GM18499 (cell line): ENCODE data around the gene OR10A6.

ENCODE experiments used
- ATAC-seq: cut with Tn5 transposase; IDR thresholded peaks from one replicate; pipeline ENCODE4 v1.9.1; 2021; ENCODE audit warnings: moderate number of reproducible peaks; ENCODE audit not compliant: insufficient read depth, unreplicated experiment

Gene OR10A6, protein sequence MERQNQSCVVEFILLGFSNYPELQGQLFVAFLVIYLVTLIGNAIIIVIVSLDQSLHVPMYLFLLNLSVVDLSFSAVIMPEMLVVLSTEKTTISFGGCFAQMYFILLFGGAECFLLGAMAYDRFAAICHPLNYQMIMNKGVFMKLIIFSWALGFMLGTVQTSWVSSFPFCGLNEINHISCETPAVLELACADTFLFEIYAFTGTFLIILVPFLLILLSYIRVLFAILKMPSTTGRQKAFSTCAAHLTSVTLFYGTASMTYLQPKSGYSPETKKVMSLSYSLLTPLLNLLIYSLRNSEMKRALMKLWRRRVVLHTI

DNA sequence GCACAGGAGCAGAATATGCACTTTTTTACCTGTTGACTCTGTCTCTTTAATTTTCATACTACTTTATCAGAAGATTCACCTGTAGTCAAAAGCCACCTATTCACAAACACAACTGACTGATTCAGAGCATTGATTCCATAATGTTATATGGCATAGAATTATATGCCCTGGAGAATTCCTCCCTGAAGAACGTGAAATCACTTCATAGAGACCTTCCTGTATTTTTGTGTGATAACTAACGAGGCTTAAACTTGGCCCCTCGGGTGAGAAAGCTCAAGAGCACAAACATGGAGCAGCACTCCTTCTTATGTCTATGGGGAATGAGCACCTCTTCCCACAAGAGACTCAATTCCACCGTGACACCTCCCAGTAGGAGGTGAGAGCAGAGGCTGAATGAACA, at the start of gene OR10A6:
Gene OR10A6 (minus strand): TSS at position 101 of the 400 bp plus-strand sequence. CDS start 2,606 bp downstream, outside the sequence.
- ATAC-seq: no peak

DNA sequence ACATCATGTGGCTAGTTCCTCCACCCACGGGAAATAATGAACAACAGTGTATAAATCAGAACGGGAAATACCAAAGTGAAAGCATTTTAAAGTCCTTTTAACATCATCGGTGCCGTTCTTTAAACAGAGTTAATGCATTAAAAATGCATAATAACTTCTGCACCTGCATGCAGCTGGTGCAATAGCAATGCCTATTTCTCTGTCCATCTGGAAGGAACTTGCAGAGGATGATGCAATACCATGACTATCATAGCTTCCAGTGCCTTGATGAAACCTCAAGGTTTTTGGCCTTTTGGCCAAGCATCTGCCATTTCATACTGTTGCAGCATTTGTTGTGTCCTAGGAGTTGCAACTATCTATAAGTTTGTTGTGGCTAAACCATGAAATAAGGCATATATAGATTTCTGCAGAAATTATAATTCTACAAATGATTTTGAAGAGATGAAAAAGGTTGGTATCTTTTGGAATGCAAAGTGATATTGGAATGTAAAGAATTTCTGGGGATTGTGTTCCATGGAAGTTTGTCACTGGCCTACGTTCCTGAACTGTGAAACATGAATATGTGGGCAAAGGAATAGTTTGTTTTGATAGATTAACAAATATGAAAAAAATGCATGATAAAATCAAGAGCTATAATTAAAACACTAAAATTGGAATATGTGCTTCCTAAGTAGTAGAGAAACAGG, 46.3 kb upstream of the OR10A6 start:
- ATAC-seq: no peak

DNA sequence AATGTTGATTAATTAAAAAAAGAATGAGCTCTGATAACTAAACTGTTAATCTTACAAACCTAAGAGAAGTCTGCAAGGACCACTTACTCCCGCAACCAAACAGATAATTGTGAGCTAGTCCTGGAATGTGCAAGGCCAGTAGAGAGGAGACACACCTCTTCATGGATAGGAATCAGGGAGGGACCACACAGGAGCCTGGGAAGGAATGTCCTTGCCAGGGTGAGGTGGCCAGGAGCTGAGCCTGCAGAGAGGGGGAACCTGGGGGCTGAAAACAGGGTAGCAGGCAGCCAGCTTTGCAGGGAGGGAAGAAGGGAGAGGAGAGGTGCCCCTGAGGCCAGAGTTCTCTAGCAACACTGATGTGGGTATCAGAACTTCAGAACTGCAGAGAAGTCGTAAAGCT, 43.6 kb upstream of the OR10A6 start:
- ATAC-seq: no peak

DNA sequence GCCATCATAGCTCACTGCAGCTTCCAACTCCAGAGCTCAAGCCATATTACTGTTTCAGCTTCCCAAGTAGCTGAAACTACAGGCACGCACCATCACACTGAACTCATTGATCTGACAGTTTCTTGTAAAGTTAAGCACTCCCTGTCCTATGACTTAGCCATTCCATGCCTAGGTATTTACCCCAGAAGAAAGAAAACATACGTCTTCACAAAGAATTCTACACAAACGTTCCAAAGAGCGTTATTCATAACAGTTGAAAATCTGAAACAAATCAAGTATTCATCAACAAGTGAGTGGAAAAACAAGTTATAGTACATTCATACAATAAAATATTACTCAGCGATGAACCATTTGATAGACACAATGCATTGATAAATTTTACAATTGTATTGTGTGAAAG, 41.9 kb upstream of the OR10A6 start:
- no peak for ATAC-seq

DNA sequence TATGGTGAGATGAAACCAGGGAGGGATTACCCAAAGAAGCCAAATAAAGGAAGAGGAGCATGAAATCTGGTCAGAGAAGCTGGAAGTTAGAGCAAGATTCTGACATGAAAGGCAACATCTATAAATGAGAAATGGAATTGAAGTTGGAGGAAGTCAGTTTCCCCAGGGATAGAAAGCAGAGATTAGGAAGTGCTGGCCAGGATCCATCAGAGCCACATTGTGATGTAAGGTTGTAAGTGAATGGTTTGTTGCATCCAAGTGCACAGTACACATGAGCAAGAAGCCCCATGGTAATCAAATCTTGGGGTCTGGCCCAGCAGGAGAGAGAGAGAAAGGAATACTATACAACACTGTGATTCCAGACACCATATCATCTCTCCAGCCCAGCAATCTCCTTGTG, 40.8 kb upstream of the OR10A6 start:
- ATAC-seq: no peak

DNA sequence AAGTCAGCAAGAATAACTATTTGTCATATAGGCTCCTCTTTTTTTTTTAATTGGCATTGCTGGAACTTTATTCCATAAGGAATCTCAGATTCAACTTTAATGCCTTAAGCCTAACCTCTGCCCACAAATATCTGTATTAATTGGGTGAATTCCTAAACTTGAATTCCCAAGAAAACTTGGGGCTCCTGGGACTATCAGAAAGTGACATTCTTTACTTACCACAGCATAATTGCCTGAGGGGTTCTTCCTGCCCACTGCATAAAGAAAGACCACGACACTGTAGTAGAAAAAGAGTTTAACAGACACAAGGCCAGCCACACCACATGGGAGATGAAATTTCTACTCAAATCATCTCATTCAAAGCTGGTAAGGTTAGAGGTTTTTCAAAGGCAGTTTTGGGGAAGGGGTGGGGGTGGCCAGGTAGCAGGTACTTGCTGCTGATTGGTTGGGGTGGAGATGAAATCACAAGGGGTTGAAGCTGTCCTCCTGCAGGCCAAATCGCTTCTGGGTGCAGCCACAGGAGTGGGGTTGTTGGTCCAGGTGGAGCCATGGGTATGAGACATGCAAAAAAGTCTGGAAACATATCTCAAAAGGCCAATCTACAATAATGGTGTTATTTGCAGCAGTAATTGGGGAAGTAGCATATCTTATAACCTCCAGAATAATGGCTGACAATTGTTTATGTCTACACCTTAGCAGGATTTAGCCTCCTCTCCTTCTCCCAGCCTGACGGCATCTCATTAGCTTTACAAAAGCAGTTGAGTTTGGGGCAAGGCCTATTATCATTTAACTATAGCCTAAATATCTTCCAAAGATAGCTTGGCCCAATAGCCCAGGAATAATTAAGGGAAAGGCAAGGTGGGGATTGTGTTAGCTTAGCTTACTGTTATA, 38.9 kb upstream of the OR10A6 start:
- no peak for ATAC-seq

DNA sequence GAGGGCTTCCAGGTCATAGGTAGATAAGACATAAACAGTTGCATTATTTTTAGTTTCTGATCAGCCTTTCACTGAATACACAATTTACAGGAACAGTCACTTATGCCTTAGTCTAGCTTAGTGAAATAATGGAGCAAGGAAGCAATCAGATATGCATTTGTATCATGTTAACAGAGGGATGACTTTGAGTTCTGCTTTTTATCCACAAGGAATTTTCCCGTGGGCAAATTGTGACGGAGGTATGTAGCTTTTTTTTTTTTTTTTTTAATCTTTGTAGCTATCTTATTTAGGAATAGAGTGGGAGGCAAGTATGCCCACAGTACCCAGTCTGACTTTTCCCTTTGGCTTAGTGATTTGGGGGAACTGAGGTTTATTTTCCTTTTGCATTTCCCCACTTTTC, 37.6 kb upstream of the OR10A6 start:
- no peak for ATAC-seq

DNA sequence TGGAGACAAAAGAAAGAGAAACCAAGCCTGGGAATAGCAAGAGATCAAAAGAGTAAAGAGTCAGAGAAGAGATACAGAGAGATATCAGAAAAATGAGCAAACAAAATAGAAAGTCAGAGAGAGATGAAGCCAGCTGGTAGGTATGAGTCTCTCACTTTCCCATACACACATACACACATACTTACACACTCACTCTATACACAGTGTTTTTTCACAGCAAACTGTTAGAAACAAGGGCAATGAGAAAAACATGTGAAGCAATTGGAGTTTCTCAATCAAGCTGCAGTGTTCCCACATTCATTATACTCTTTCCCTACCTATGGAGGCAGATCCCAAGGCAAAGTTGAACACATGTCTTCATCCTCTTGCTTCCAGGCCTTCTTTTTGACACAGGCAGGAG, 36.8 kb upstream of the OR10A6 start:
- no peak for ATAC-seq

DNA sequence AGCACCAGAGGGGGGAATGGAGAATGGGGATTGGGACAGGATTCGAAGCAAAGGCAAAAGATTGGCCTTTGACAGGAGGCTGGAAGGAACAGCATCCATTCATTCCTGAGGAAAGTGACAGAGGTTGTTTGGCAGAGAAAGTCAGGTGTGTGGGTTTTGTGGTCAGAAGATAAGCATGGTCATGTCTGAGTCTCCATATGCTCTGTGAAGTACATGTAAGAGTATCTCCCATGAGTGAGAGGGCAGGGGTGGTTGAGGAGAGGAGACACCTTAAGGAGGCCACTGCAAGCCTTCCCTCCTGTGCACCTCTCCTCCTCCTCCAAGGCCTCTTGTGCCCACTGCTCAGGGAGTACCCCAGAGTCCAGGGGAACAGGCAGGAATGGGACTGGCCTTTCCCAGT, 36.0 kb upstream of the OR10A6 start:
- no peak for ATAC-seq

DNA sequence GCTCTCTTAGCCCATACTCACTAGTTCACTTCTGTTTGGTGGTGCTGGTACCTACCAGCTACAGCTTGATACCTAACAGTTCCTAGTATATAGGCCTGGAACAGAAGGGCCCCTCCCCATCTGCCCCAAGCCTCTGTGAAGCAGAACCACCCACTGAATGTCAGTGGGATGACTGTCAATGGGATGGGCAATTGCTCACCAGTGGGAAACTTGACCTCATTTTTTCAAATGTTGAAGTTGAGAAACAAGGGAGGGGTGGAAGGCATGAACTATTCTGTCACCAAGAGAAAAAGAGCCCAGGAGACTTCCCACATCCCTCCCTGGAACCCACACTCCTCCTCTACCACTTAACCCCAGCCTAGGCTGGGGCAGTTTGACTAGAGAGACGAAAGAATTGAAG, 34.3 kb upstream of the OR10A6 start, which contains the start of gene NLRP10:
Gene NLRP10 (minus strand): TSS at position 62 of the 400 bp plus-strand sequence. CDS start 1,952 bp downstream, outside the sequence.
- ATAC-seq: no peak

DNA sequence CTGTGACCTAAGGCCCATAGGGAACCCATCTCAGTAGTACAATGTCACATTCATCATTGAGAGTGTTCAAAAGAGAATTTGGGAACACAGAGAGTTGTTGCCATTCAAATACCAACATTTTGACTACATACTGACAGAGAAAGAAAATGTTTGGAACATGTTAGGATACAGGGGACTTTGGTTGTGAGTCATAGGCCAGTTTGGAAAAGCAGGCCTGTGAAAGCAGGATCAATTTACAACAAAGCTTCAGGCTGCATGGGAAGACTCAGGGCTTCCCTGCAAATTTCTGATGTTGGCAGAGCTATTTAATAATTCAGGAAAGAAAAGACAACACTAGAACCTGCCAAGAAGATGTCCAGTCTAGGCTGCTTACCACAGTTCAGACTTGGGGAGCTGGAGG, 33.8 kb upstream of the OR10A6 start:
- no peak for ATAC-seq

DNA sequence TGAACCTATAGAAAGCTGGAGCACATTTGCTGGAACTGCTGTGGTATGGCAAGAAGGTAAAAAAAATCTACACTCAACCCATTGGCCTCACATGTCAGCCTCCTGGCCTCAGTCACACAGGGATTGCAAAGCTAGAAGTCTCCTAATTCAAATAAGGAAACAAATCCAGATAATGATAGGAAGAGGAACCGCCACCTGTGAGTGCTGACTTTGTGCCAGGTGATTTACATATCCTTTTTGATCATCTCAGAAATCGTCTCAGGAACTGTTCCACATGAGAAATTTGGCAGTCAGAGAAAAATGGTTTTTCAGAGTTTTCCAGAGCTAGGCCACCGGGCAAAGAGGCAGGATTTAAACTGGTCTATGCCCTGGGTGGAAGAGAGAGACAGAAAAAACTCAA, 33.2 kb upstream of the OR10A6 start:
- no peak for ATAC-seq

DNA sequence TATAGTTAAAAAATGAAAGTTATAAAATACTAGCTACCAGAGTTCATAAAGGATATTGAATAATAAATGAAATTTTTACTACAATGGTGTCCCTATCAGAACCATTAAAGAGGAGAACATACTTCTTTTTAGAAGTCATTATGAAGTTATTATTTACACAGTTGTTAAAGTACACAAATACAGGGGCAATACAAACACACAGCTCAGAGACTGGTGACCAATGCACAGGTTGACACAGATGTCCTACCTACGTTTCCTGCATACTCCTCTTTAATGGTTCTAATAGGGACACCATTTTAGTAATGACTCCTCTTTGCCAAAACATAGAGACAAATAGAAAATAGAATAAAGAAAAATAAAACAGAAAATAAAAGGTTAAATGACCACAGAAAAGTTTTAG, 24.1 kb upstream of the OR10A6 start:
- ATAC-seq: no peak

DNA sequence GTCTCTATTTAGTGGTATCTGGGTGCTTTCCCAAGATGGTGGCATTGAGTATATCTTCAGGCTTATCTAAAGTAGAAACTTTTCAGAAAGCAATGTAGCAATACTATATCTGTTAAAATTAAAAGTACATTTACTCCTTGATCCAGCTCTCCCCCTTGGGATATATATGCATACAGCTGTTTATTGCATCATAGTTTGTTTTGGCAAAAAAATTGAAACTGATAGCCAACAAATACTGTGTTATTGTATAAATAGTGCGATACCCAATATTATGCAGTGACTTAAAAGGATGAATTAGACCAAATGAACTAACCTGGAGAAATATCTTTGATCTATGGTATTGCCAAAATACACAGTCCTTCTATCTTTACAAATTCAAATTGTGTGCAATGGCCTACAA, 18.9 kb upstream of the OR10A6 start:
- no peak for ATAC-seq

DNA sequence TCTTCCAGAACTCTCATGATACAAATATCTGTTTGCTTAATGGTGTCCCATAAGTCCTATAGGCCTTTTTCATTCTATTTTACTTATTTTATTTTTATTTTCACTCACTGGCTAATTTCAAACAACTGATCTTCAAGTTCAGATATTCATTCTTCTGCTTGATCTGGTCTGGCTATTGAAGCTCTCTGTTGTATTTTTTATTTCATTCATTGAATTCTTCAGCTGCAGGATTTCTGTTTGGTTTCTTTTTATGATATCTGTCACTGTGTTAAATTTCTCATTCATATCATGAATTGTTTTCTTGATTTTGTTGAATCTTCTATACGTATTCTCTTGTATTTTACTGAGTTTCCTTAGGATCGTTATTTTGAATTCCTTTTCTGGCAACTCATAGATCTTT, 13.1 kb upstream of the OR10A6 start:
- ATAC-seq: no peak

DNA sequence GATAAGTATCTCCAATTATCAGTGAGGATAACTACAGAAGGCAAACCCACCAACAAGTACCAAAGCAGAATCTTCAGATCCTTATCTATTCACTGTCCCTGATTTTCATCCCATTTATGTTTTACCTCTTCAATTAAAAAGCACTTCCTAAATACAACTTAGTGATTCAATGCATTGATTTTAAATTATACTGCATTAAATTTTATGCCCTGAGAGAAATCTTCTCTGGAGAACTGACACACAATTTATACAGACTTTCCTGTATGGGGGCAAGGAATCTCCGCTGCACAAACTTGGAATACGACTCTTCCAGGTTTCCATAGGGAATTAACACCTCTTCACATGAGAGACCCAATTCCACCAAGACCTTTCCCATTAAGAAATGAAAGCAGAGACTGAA, 10.5 kb upstream of the OR10A6 start, which contains the start of gene OR10A3:
Gene OR10A3 (minus strand): TSS at position 101 of the 400 bp plus-strand sequence. CDS start 2,188 bp downstream, outside the sequence.
- no peak for ATAC-seq

DNA sequence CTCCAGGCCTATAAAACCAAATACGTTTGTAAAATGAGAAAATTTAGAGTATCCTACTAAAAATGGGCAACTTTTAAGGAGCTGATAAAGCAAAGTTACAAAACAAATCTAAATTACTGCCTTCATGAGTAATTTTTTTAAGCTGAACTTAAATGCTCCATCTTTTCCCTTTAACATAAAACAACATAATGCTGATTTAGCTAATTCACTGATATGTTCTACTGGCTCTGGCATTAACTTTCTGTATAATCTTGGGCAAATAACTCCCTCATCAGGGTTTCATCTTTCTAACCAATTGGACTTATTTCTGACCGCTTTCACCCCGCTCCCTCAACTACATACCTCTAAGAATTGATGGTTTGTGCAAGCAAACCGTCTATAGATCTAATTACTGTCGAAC, 10.1 kb upstream of the OR10A6 start:
- no peak for ATAC-seq

DNA sequence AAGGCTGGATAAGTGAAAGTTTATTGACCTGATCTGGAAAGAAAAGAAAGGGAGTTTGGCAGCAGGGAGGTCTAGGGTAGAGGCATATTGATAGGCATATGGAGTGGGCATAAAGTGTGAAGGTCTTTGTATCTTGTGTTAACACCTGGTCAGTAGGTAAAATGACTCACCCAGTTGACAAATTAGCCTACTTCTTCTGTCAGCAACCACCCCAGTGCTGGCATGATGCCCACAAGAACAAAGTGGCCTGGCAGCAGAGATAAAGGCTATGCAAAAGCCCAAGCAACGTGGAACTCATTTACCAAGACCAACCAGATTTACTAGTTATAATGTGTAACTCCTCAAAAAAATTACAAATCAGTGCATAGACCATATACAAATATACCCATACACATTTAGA, 5.5 kb upstream of the OR10A6 start:
- no peak for ATAC-seq

DNA sequence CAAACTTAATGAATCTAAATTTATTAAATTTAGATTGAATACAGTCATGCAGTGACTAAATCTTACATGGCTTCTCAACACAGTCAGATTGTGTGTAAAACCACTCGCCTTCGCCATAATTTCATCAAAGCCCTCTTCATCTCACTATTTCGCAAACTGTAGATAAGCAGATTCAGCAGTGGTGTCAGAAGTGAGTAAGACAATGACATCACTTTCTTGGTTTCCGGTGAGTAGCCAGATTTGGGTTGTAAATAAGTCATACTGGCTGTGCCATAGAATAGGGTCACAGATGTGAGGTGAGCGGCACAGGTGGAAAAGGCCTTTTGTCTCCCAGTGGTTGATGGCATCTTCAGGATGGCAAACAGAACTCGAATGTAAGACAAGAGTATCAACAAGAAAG, 3.4 kb downstream of the OR10A6 start:
- no peak for ATAC-seq

DNA sequence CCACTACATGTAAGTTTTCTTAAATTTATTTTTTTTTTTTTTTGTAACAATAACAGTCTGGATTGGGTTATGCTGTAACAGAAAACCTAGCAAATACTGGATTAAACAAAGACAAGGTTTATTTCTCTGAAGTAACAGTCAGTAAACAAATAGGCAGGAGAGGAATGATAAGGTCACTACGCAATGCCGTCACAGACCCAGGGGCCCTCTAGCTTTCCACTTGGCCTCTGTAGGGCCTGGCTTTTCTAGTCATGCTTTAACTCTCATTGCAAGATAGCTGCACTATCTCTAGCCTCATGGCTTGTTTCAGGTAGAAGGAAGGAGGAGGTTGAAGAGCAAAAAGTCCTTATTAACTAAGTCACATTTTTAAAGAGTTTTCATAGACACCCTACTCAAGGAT, 6.5 kb downstream of the OR10A6 start:
- ATAC-seq: no peak

DNA sequence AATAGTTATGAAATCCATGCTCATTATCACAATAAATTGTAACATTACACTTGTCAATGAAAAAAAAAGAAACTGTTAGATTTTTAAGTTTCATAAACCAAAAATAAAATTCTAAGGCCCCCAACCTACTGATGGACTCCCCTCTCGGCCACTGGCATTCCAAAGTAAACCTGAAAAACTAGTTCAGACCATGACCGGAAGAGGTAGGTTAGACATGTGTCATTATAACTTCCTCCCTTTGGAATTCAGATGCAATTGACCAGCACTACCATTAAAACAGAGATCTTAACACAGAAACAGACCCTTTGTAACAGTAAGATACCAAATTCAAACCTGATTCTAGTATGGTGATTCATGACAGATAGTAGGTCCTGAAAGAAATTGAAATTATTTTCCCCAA, 12.9 kb downstream of the OR10A6 start:
- no peak for ATAC-seq
